Bronchial epithelial cell (primary cell): ENCODE data around the gene MT1M. TPM values are rescaled to one million over a fixed set of nuclear protein-coding genes. Genes with fewer than 3 reads are reported as not detected.

ENCODE experiments used
- DNase-seq: peaks from one replicate; pipeline ENCODE4 v3.0.0-alpha.2; 2010; ENCODE audit warnings: low read depth
- FAIRE-seq: peaks from 2 replicates; lab custom pipeline; 2011; peaks lifted over from hg19 to GRCh38; lab: Jason Lieb, UNC
- H3K27me3 ChIP-seq: 2 replicates; pipeline ENCODE4 v1.5.1; 2011; ENCODE audit warnings: low read length; ENCODE audit not compliant: control insufficient read depth, insufficient read depth
- H3K36me3 ChIP-seq: 2 replicates; pipeline ENCODE4 v1.5.1; 2011; ENCODE audit warnings: low read length; ENCODE audit not compliant: control insufficient read depth, insufficient read depth
- H3K4me3 ChIP-seq: 2 replicates; pipeline ENCODE4 v1.5.1; 2011; ENCODE audit warnings: mild to moderate bottlenecking, low read depth, low read length, control low read depth
- total RNA-seq: library from RNA; depleted of rRNA; stranded (reverse); fragments of >200 nt; gene quantifications from 2 replicates; pipeline ENCODE4 v1.2.1, GENCODE V29; 2014
- TF ChIP-seq, protein P1 (sequence below): IDR thresholded peaks from 2 replicates; pipeline ENCODE4 v1.5.1; 2011; ENCODE audit warnings: mild to moderate bottlenecking, moderate library complexity, low read length, control low read depth, inconsistent platforms; ENCODE audit not compliant: insufficient read depth, severe bottlenecking

MT1M gene
- total RNA-seq, 1 donor from 2014 or later: 0.26 TPM

DNA sequence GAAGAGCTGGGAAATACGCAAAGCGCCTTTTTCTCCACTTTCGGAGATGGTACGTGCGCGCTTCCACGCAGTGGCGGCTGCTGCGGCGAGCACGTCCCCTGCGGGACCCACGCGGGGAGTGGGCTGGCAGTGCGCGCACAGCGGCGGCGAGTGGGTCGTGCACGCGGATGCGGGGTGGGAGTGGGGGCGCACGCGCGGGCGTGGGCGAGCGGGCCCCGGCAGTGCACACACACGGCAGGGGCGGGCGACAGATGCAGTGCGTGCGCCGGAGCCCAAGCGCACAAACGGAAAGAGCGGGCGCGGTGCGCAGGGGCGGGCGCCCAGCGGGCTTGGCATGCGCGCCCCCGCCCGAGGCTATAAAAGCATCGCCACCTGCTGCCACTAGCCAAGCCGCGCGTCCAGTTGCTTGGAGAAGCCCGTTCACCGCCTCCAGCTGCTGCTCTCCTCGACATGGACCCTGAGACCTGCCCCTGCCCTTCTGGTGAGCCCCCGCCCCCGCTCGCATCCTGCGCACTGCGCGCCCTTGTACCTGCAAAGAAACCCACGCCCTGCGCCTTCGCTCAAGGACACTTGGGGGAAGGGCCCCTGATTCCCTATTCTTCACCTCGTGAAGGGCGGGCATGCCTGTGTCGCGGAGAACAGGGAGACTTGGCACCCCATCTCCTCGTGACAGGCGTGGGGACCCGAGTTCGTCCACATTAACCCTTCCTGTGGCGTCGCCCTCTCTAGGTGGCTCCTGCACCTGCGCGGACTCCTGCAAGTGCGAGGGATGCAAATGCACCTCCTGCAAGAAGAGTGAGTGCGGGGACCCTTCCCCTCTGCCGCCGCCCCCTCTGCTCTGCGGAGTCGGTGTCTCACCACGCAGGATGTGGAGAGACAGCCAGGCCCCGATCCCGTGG lies 43.1 kb upstream of the MT1M start, which contains the start of gene MT3:
TSS of gene MT3 (plus strand) at position 388 of the 899 bp plus-strand sequence. CDS start at position 451, 63 bp downstream.
- DNase-seq: no peak
- Histone ChIP-seq H3K4me3 (no peak within 1 kb of the TSS), H3K36me3 (no peaks in the 10 kb centered on the region), H3K27me3 (peaks cover 25% of the 10 kb centered on the region)
- TF ChIP-seq, protein P1, sequence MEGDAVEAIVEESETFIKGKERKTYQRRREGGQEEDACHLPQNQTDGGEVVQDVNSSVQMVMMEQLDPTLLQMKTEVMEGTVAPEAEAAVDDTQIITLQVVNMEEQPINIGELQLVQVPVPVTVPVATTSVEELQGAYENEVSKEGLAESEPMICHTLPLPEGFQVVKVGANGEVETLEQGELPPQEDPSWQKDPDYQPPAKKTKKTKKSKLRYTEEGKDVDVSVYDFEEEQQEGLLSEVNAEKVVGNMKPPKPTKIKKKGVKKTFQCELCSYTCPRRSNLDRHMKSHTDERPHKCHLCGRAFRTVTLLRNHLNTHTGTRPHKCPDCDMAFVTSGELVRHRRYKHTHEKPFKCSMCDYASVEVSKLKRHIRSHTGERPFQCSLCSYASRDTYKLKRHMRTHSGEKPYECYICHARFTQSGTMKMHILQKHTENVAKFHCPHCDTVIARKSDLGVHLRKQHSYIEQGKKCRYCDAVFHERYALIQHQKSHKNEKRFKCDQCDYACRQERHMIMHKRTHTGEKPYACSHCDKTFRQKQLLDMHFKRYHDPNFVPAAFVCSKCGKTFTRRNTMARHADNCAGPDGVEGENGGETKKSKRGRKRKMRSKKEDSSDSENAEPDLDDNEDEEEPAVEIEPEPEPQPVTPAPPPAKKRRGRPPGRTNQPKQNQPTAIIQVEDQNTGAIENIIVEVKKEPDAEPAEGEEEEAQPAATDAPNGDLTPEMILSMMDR: no peak
- no peak for FAIRE-seq

DNA sequence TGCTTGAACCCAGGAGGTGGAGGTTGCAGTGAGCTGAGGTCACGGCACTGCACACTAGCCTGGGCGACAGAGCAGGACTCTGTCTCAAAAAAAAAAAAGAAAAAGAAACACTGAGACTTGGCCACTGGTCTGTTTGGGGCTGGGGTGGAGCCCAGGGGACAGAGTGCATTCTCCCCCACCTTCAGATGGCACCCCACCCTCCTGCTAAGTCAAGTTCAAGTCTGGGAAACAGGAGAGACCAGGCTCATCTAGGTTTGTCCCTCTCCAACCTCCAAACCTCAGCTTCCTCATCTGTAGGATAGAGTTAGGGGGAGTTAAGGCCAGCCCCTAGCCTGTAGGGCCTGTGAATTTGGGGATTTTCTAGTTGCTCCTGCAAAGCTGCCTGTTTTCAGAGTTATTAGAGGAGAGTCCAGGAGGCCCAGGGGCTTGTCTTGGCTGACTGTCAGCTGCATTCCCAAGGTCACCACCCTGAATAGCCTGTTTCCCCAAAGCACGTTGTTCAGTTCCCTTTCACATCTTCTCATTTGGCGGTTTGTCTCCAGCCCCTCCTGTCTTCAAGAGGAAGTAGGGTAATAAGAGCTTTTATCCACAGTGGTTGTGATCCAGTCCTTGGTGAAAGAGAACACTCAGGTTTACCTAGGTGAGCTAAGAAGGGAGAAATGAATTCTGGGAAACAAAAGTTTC lies 40.9 kb upstream of the MT1M start:
- H3K36me3 ChIP-seq: no peaks in the 10 kb centered on the region
- FAIRE-seq (no peak), DNase-seq (no peak)
- TF ChIP-seq, protein P1: no peak
- no peak overlapping the region for H3K4me3 ChIP-seq
- peaks cover 25% of the 10 kb centered on the region for H3K27me3 ChIP-seq

DNA sequence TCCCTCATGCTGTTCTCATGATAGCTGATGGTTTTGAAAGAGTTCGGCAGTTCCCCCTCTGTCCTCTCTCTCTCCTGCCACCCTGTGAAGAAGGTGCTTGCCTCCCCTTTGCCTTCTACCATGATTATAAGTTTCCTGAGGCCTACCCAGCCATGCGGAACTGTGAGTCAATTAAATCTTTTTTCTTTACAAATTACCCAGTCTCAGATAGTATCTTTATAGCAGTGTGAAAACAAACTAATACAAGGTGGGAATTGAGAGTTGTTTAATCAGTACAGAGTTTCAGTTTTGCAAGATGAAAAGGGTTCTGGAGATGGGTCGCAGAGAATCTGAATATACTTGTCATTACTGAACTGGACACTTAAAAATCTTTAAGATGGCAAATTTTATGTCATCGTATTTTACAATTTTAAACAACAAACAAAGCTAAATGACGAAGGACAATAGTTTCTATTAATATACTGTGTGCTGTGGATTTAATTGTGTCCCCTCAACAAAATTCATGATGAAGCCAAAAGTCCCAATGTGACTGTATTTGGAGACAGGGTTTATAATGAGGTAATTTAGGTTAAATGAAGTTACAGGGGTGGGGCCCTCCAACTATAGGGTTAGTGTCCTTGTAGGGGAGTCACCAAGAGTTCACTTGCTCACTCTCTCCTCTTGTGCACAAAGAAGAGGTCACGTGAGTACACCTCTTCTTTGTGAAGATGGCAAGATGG lies 38.7 kb upstream of the MT1M start:
- FAIRE-seq: no peak
- DNase-seq: no peak
- no peak overlapping the region for H3K4me3 ChIP-seq
- H3K36me3 ChIP-seq: no peaks in the 10 kb centered on the region
- H3K27me3 ChIP-seq: peaks cover 20% of the 10 kb centered on the region
- TF ChIP-seq, protein P1: no peak

DNA sequence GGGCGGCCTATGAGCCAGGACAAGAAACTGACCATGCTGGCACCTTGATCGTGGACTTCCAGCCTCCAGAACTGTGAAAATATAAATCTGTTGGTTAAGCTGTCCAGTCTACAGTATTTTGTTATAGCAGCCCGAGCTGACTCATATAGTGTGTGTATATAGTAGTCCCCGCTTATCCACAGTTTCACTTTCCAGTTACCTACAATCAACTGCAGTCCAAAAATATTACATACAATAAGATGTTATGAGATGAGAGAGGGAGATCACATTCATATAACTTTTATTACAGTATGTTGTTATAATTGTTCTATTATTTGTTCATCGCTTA lies 38.2 kb upstream of the MT1M start:
- FAIRE-seq (no peak), DNase-seq (no peak)
- Histone ChIP-seq H3K36me3 (no peaks in the 10 kb centered on the region), H3K4me3 (no peak overlapping the region), H3K27me3 (peaks cover 18% of the 10 kb centered on the region)
- TF ChIP-seq, protein P1: no peak

DNA sequence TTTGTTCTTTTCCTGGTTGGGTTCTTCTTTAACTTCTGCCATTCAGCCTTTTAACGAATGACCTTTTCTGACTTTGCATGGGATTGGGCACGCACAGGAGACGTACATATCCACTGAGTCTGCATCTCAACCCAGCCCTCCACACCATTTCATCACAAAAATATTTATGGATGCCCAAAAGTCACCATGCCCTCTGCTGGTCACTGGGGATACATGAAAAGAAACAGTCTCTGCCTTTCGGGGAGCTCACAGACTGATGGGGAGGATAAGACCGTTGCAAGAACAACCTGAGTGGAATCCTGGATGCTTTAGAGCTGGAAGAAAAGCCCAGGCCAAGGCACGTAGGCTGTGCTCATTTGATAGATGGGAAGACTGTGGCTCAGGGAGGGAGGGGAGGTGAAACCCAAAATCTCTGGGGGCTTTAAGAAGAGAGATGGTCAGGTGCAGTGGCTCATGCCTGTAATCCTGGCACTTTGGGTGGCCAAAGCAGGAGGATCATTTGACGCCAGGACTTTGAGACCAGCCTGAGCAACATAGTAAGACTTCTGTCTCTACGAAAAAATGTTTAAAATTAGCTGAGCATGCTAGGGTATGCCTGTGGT lies 32.0 kb upstream of the MT1M start:
- Histone ChIP-seq H3K4me3 (no peak overlapping the region), H3K36me3 (no peaks in the 10 kb centered on the region), H3K27me3 (no peaks in the 10 kb centered on the region)
- TF ChIP-seq, protein P1: peak; percentile 66
- DNase-seq (peak; percentile 62), FAIRE-seq (no peak)
